HG03565 (cell line): ENCODE data around the gene BIRC7.
"Not testable (repeated sequence)": the region's sequence is repeated elsewhere in the genome, so short reads cannot be mapped to it uniquely, and the experiment has no call there.

Source experiments
- ATAC-seq: cut with Tn5 transposase; IDR thresholded peaks from one replicate; pipeline ENCODE4 v1.9.1; 2021; ENCODE audit warnings: mild to moderate bottlenecking, moderate library complexity; ENCODE audit not compliant: unreplicated experiment

BIRC7 gene

GRCh38 chr20:63246490-63247288 lies 11.0 kb downstream of the BIRC7 start:
- no peak for ATAC-seq

- no peak for ATAC-seq
These were observed 12.0 kb downstream of the BIRC7 start for GRCh38 chr20:63247671-63248228.

- ATAC-seq = no peak
These were observed 13.3 kb downstream of the BIRC7 start for GRCh38 chr20:63248835-63249591.

GRCh38 chr20:63249891-63250290 lies 14.2 kb downstream of the BIRC7 start:
- ATAC-seq = no peak

- not testable (repeated sequence) for ATAC-seq
These were observed 15.6 kb downstream of the BIRC7 start for GRCh38 chr20:63251350-63251749.

- no peak for ATAC-seq
These were observed 16.6 kb downstream of the BIRC7 start for GRCh38 chr20:63252284-63252711.

- no peak for ATAC-seq
These were observed 17.3 kb downstream of the BIRC7 start for GRCh38 chr20:63253065-63253437.

- no peak for ATAC-seq
These were observed 17.9 kb downstream of the BIRC7 start for GRCh38 chr20:63253438-63254231.

GRCh38 chr20:63254232-63254605 lies 18.5 kb downstream of the BIRC7 start, which contains the start of gene NKAIN4:
Gene NKAIN4, minus strand, starts transcription at chr20:63254463. Its CDS starts 13 bp downstream, at chr20:63254450.
- no peak for ATAC-seq

- no peak for ATAC-seq
These were observed 19.1 kb downstream of the BIRC7 start for GRCh38 chr20:63254606-63255384.

- ATAC-seq = no peak
These were observed 20.4 kb downstream of the BIRC7 start for GRCh38 chr20:63255931-63256704.

- ATAC-seq = no peak
These were observed 21.2 kb downstream of the BIRC7 start for GRCh38 chr20:63256954-63257353.

- ATAC-seq = no peak
These were observed 21.9 kb downstream of the BIRC7 start for GRCh38 chr20:63257629-63258028.

- ATAC-seq = no peak
These were observed 23.1 kb downstream of the BIRC7 start for GRCh38 chr20:63258781-63259180.

- no peak for ATAC-seq
These were observed 24.2 kb downstream of the BIRC7 start for GRCh38 chr20:63259734-63260460.

GRCh38 chr20:63260521-63260920 lies 24.8 kb downstream of the BIRC7 start:
- no peak for ATAC-seq

GRCh38 chr20:63261060-63261794 lies 25.5 kb downstream of the BIRC7 start:
- no peak for ATAC-seq
